HFF-Myc (cell line): ENCODE results near the gene TMUB1.

Experiments used
- DNase-seq: peaks from one replicate; pipeline ENCODE4 v3.0.0-alpha.2; 2011; ENCODE audit warnings: low read depth; ENCODE audit errors: extremely low read depth
- H3K4me3 ChIP-seq: replicated peaks from 2 replicates; pipeline ENCODE4 v1.5.1; 2011; ENCODE audit warnings: low read depth, mild to moderate bottlenecking, control low read depth, low read length
- TF ChIP-seq, protein P1 (sequence below): IDR thresholded peaks from 2 replicates; pipeline ENCODE4 v1.5.1; 2012; ENCODE audit warnings: mild to moderate bottlenecking, low read depth, low read length, control low read depth; ENCODE audit errors: missing control alignments

TMUB1 gene

DNA sequence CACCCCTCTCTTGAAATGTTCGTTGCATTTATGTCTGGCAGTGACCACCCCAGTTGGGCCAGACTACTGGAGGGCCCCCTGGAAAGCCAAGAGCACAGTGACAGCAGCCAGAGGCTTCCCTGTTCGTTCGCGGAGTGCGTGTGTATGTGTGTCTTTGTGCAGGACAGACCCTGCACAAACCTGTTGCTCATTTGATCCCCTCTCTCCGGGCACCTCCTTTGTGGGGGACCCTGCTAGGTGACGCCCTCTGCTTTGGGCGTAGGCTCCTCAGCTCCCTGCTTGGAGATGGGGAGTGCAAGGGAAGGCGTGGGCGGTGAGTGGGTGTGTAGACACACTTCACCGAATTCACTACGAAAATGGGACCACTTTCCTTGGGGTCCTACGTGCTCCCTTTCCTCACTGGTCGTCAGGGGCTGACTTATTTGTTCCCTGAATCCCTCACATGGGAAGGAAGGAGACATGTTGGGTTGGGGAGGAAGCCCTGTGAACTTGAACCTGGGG lies 41.7 kb upstream of the TMUB1 start:
- H3K4me3 ChIP-seq = no peak overlapping the region
- TF ChIP-seq, protein P1, sequence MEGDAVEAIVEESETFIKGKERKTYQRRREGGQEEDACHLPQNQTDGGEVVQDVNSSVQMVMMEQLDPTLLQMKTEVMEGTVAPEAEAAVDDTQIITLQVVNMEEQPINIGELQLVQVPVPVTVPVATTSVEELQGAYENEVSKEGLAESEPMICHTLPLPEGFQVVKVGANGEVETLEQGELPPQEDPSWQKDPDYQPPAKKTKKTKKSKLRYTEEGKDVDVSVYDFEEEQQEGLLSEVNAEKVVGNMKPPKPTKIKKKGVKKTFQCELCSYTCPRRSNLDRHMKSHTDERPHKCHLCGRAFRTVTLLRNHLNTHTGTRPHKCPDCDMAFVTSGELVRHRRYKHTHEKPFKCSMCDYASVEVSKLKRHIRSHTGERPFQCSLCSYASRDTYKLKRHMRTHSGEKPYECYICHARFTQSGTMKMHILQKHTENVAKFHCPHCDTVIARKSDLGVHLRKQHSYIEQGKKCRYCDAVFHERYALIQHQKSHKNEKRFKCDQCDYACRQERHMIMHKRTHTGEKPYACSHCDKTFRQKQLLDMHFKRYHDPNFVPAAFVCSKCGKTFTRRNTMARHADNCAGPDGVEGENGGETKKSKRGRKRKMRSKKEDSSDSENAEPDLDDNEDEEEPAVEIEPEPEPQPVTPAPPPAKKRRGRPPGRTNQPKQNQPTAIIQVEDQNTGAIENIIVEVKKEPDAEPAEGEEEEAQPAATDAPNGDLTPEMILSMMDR = no peak

DNA sequence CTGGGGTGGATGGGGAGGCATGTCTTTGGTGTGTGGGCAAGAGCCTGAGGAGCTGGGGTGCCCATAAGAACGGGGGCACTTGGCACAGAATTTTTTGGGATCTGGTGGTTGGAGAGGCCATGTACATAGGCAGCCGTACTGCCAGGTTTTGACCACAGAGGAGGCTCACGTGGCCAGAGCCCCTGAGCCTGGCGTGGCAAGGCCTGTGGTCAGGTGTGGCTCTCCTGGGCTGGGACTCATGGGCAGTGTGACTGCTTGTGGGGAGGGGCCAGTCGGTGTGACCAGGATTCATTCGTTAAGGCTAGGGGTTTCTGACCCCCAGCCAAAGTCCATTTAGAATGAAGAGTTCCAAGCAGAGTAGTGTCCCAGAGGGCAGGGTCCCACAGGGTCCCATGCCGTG lies 41.2 kb upstream of the TMUB1 start:
- H3K4me3 ChIP-seq = no peak overlapping the region
- TF ChIP-seq, protein P1 = no peak
- no peak for DNase-seq

More for the DNA sequence above, 41.7 kb upstream of the TMUB1 start:
- no peak for DNase-seq

DNA sequence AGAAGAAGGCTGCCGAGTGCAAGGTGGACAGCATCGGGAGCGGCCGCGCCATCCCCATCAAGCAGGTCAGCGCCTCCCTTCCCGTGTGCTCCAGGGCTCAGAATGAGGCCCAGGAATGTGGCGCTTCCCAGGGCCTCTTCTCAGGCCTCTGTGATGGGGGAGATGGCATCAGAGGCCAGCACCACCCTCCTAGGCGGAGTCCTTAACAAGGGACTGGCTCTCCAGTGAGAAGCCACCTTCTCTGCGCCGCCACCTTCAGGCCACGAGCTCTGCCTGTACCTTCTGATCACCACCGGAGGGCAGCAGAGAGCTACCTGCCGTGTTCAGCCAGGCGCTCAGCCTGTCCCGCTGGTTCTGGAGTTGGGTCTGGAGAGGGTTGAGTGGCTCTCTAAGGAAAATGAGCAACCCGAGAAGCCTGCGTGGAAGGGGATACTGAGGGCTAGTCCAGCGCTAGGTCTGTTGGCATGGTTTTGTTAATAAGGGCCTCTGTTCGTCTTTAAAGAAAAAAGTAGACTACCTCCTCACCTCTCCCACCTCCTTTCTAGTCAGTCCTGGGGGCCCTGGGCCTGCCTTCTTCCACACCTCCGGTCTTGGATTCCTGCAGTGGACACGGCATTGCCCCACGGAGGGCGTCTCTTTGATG lies 40.6 kb upstream of the TMUB1 start:
- H3K4me3 ChIP-seq = no peak overlapping the region
- peak; percentile 66 for DNase-seq
- TF ChIP-seq, protein P1 = peak; percentile 99

DNA sequence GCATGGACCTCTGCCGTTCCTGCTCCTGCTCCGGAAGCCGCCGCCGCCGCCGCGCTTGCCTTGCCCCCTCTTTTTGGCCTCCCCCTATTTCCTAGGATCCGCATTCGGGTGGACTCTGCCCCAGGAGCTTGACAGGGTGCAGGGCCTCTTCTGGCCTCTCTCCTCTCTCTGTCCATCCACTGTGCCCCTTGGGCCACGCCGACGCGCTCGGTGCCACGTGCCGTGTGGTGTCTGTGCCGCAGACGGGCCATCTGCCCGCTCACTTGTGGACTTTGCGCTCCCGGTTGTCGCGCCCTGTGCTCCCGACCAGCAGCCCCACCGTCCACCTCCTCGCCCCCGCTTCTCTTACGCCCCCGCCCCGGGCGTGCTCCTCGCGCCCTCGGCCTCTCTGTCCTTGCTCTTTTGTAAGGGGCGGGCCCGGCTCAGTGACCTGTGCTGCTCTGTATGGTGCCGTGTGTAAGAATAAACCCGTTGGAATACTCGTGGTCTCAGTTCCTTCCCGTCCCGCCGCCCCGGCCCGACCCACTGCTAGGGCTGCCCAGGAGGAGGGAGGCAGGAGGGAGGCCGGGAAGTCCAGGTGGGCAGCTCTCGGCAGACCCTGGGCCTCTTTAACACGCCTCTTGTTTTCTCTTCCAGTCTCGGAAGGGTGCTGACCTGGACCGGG lies 40.0 kb upstream of the TMUB1 start:
- TF ChIP-seq, protein P1 = no peak
- no peak overlapping the region for H3K4me3 ChIP-seq
- no peak for DNase-seq

DNA sequence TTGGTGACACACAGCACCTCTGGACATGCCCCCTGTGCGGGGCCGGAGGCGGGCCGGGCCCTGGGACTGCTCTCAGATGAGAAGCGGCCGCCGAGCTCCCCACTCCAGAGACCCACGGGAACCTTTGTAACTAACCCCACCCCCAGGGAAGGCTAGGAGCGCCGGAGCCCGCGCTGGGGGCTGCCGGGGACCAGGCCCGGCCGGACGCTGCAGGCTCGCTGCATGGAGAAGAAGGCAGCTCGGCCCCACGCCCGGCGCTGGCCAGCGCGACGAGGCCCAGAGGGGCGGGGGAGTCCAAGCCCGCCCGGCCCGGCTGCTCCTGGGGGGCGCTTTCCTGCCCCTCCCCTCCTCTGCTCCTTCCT lies 39.5 kb upstream of the TMUB1 start:
- no peak overlapping the region for H3K4me3 ChIP-seq
- DNase-seq = no peak
- TF ChIP-seq, protein P1 = no peak

DNA sequence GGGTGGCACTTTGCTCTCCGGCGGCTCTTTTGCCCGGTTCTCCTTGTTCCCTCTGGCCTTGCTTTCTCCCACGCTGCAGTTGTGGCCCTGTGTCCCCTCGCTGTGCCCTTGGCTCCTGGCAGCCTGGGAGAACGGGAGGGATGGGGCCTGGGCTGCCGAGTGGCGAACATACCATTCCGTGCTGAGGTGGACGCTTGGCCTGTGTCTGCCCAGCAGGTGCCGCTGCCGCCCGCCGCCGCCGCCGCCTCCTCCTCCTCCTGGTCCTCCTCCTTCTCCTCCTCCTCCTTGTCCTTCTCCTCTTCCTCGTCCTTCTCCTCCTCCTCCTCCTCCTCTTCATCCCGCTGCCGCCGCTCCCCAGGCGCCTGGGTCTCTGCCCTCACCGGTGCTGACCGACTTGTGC lies 39.0 kb upstream of the TMUB1 start:
- H3K4me3 ChIP-seq = no peak overlapping the region
- no peak for DNase-seq
- TF ChIP-seq, protein P1 = no peak
